ENCODE results near the gene MAP2.

- TF ChIP-seq CTCF (IDR thresholded peaks at IDR 0.05), result no peak
- TF ChIP-seq EP300 (IDR thresholded peaks at IDR 0.05), result no peak
These were observed 178.4 kb downstream of the MAP2 start for GRCh38 chr2:209602259-209602658.
